ENCODE results near the gene RS1.
A peak's percentile ranks its signal among the peaks of the same experiment; 100 is the strongest.

Gene RS1

GRCh38 chrX:18672008-18672407 is at the start of gene RS1:
TSS of gene RS1 (minus strand) at chrX:18672108. CDS start at chrX:18672068, 40 bp downstream.
- no peak for DNase-seq (ENCODE audit: low read depth in 2 of 2)

GRCh38 chrX:18719852-18720251 is 47.9 kb upstream of the RS1 start:
- DNase-seq (ENCODE audit: low read depth in 2 of 2): no peak

DNA sequence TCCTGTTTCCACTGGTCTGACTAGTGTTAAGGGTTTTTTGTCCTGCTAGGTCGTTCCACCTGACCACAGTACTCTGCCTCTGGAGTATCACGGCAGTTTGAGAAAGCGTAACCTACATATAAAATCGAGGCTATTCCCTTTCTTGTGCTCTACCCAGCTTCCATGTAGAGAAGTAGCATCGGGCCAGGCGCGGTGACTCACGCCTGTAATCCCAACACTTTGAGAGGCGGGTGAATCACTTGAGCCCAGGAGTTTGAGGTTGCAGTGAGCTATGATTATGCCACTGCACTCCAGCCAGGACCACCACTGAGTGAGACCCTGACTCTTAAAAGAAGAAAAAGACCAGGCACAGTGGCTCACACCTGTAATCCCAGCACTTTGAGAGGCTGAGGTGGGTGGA is 43.0 kb upstream of the RS1 start:
- no peak for DNase-seq (ENCODE audit: low read depth in 2 of 2)

GRCh38 chrX:18709833-18710232 is 37.9 kb upstream of the RS1 start:
- no peak for DNase-seq (ENCODE audit: low read depth in 2 of 2)

GRCh38 chrX:18707426-18708049 is 35.6 kb upstream of the RS1 start, which contains the start of gene PPEF1:
TSS of gene PPEF1 (plus strand) at chrX:18707645. CDS start at chrX:18707781, 136 bp downstream.
- DNase-seq (ENCODE audit: low read depth in 2 of 2): no peak

DNA sequence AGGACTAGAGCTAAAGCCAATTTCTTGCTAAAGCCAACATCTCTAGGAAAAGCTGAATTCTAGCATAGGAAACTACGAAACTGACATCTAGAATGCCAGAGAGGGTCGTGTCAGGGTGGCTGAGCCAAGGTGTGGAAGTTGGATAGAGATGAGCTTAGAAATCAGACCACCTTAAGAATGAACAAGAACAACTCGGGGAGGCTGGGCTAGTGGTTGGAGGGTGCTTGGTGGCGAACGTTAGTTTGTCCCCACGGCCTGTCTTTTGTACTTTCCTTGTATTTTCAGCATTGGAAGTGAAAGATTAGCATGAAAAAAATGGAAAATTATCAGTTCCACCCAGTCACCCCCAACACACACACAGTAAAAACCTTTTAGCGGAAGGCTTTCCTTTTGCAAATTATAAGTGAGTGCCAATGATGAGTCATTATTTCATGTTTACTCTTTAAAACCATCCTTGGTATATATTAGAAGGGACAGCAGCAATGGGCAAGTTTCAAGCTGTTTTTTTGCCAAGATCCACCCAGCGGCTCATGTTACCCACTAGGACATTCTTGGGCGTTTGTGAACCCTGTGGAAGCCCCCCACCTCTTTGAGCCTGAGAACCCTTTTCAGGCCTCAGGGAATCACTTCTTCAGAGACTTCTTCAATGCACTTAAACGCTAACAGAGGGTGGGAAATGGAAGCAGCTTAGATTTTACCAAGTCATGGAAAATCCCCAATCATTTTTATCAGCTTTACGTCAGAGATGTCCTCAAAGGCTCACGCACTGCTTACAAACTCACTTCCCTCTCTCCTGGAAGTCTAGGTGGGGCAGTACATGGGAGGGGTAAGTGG is 30.7 kb upstream of the RS1 start:
- no peak for DNase-seq (ENCODE audit: low read depth in 2 of 2)

DNA sequence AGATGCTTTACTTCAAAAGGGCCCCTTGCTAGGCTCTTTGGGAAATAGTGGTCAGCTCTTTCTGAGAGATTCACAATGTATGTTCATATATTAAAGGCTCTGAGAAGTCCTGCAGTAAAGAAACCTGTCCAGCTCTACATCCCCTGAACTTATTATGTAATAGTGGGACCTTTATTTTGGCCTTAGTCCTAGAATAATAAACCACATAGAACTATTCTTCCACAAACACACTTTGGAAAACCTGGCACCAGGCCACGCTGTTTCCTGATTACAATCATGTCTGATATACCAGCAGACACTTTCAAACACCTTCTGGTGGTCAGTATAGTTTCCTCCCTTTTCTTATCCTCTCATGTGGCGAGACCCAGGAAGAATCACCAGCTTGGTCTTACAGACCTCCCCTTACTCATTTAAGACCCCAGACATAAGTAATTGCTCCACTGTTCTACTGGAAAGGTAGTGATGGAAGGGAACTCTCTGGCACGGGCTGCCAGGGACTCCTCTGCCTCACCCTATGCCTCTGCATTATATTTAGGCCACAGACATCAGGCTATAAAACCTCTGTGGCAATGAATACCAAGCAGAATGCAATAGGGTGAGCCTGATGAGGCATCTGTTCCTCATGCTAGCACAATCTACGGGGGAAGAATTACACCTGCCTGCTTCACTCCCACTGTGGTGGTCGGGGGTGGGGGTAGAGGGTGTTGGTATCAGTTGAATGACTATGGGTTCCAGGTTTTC is 29.9 kb upstream of the RS1 start:
- no peak for DNase-seq (ENCODE audit: low read depth in 2 of 2)

GRCh38 chrX:18698737-18699650 is 27.1 kb upstream of the RS1 start:
- no peak for DNase-seq (ENCODE audit: low read depth in 2 of 2)

DNA sequence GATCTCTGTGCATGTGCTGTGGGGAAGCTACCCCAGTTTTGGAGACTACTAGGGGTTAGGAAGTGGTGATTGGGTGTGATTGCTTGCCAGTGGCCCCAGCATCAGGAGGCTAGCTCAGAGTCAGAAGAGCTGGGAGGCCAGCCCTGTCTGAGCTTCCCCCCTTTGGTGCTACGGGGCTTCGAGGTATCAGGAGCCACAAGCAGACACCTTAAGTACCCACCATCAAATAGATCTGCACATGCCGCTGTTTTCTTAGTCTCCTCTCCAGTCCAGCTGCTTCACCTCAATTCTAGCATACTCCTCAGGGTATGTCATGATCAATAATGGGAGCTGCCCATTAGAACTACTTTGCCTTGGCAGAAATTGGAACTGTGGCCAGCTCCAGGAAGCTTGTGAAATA is 24.7 kb upstream of the RS1 start:
- DNase-seq (ENCODE audit: low read depth in 2 of 2): no peak

- DNase-seq (ENCODE audit: low read depth in 2 of 2): no peak
Measured at GRCh38 chrX:18692541-18692940, 20.6 kb upstream of the RS1 start.

GRCh38 chrX:18691431-18691830 is 19.5 kb upstream of the RS1 start:
- DNase-seq (ENCODE audit: low read depth in 2 of 2): no peak

GRCh38 chrX:18687856-18688495 is 16.1 kb upstream of the RS1 start:
- no peak for DNase-seq (ENCODE audit: low read depth in 2 of 2)

GRCh38 chrX:18682979-18683387 is 11.1 kb upstream of the RS1 start:
- DNase-seq (ENCODE audit: low read depth in 2 of 2): no peak

DNA sequence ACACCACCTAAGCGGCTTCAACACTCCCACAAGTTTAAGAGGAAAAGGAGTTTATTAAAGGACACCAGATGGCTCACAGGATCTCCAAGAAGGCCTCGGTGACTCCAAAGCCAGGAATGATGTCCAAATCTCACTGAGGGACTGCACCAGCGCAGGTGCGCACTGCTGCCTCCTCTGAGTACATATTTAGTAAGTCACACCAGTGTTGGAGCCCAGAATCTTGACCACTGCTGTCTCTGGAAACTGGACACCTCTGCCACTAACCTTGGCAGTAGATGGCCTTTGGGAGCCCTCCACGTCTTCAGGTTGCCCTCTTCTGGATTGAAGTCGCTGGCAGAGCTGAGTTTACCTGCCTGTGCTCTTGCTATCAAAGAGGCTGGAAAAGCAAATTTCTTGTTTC is 10.1 kb upstream of the RS1 start:
- DNase-seq (ENCODE audit: low read depth in 2 of 2): no peak

DNA sequence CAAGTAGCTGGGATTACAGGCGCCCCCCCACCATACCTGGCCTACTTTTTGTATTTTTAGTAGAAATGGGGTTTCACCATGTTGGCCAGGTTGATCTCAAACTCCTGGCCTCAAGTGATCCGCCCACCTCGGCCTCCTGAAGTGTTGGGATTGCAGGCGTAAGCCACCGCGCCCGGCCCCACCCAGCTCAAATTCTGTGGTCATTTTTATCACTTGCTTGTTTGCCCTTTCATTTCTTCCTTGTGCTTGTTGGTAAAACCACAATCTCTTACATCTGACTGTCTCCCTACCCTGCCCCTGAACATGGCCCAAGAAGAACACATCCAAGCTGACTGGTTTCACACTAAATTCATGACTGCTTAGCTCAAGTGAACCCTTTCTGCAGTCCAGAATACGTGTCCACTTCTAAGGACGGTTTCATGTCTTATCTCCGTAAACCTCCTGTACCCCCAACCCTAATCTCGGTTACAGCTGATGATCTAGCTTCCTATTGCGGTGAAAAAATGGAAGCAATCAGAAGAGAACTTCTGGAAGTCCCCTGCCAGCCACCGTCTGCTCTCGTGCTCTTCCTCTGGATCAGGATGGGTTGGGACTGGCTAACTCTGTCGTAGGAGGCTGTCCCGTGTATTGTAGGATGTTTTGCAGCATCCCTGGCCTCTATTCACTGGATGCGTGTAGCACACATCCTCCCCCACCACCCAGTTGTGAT is 5.4 kb upstream of the RS1 start:
- DNase-seq (ENCODE audit: low read depth in 2 of 2): no peak

DNA sequence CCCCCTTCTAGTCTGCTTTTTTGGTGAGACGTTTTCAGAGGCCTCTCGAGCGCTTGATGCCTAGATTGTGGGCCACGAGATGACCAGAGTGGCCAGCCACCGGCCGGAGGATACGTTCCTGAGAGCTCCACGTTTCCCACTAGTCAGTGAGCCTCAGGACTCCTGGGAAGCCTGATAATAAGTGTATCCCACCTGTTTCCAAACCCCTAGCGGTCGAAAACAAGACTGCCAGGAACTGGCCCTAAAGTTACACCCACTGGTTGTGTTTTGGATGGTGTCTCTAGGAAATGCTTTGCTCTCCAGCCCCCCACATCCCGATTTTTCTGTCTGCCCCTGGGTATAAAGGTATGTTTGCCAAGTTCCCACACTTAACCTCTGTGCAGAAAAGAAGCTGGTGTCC is 4.6 kb upstream of the RS1 start:
- no peak for DNase-seq (ENCODE audit: low read depth in 2 of 2)

DNA sequence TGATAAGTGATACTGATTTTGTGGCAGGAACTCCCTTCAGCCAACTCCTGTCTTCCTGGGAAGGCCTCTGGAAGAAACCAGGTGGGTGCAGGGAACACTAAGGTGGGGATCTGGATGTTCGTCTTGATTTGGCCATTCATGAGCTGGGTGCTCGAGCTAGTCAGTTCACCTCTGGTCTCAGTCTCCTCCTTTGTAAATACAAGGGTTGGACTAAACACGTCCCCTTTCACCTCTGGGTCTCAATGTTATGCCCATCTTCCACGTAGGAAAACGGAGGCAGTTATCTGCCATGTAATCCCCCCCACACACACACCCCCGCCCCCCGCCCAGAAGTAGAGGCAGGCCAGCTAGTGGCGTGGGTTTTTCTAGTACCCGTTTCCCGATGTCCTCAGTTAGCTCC is 4.1 kb upstream of the RS1 start:
- DNase-seq (ENCODE audit: low read depth in 2 of 2): no peak

GRCh38 chrX:18674788-18675735 is 3.2 kb upstream of the RS1 start:
- peak; percentile 48 to 63 for DNase-seq (ENCODE audit: low read depth in 2 of 2)

- DNase-seq (ENCODE audit: low read depth in 2 of 2): peak in 1 of 2 donors; percentile 0
Measured at GRCh38 chrX:18674417-18674787, 2.5 kb upstream of the RS1 start.

Measured in stimulated activated CD4-positive, alpha-beta T cell treated with anti-CD3 and anti-CD28 coated beads, Interleukin-15, amount 100 ng/mL, for 48 hours (primary cell).